Left colon (tissue), 2 donors: Measurements from ENCODE around the gene TNFAIP8. TPM values are rescaled to one million over a fixed set of nuclear protein-coding genes. Genes with fewer than 3 reads are reported as not detected.

Experiments
- ATAC-seq: fragments of 200-7000 bp; cut with Tn5 transposase; one replicate; pipeline ENCODE4 v1.9.1; 2020; ENCODE audit warnings: mild to moderate bottlenecking, moderate library complexity
- DNase-seq, 2 donors: peaks; one replicate each; pipeline ENCODE4 v3.0.0-alpha.2; 2020
- intact Hi-C, 2 donors: fragments of 100-400 bp; cut with DNase I in 1 of 2; cut with micrococcal nuclease in 1 of 2; formaldehyde crosslinking; loops; one replicate each; pipeline versions ENCODE4 v1.11.2 to v1.14.0; 2022; cut with DNase I, micrococcal nuclease
- total RNA-seq, 2 donors: library from RNA; stranded (reverse); fragmentation: NEBNext Ultra II Directional; extraction: Animal tissue kit (Norgen Biotek cat#: 25700); gene quantifications; one replicate each; pipeline ENCODE4 v1.2.1, GENCODE V29; 2021
- donor health status: DM: no; HTN: no; CAD: no.
- donor health status: DM: yes; HTN: yes; CAD: no.

Gene TNFAIP8
- total RNA-seq, 2 donors from 2014 or later, result 7.0 to 11.8 TPM

- intact Hi-C loops, result no loop called here
- ATAC-seq (no peak), DNase-seq (no peak)
These were observed 5.8 kb downstream of the TNFAIP8 start for GRCh38 chr5:119361594-119362125.

GRCh38 chr5:119362714-119363113 lies 6.9 kb downstream of the TNFAIP8 start:
- no peak for DNase-seq
- ATAC-seq, result no peak
- intact Hi-C loops, result no loop called here

- ATAC-seq, result no peak
- intact Hi-C loops, result no loop called here
- no peak for DNase-seq
These were observed 7.5 kb downstream of the TNFAIP8 start for GRCh38 chr5:119363271-119363670.

GRCh38 chr5:119363936-119364335 lies 8.1 kb downstream of the TNFAIP8 start:
- DNase-seq (no peak), ATAC-seq (no peak)
- intact Hi-C loops, result no loop called here

GRCh38 chr5:119365847-119366539 lies 10.2 kb downstream of the TNFAIP8 start:
- no peak for ATAC-seq

GRCh38 chr5:119366540-119366881 lies 10.7 kb downstream of the TNFAIP8 start:
- no peak for DNase-seq
- intact Hi-C loops, result no loop called here

More at GRCh38 chr5:119365847-119366539, 10.2 kb downstream of the TNFAIP8 start:
- no peak for DNase-seq
- intact Hi-C loops, result no loop called here

GRCh38 chr5:119367502-119368237 lies 11.9 kb downstream of the TNFAIP8 start:
- DNase-seq (no peak), ATAC-seq (no peak)
- intact Hi-C loops, result no loop called here

More at GRCh38 chr5:119366540-119366881, 10.7 kb downstream of the TNFAIP8 start:
- no peak for ATAC-seq

GRCh38 chr5:119368238-119368630 lies 12.4 kb downstream of the TNFAIP8 start:
- no peak for ATAC-seq
- intact Hi-C loops, result no loop called here
- no peak for DNase-seq

- DNase-seq (no peak), ATAC-seq (no peak)
- intact Hi-C loops, result no loop called here
These were observed 14.7 kb downstream of the TNFAIP8 start for GRCh38 chr5:119370486-119370885.

- no peak for ATAC-seq
- no peak for DNase-seq
- intact Hi-C loops, result no loop called here
These were observed 15.3 kb downstream of the TNFAIP8 start for GRCh38 chr5:119371146-119371545.

- intact Hi-C loops, result no loop called here
- DNase-seq, result no peak
- ATAC-seq, result no peak
These were observed 17.6 kb downstream of the TNFAIP8 start for GRCh38 chr5:119373449-119373858.

GRCh38 chr5:119374901-119375300 lies 19.1 kb downstream of the TNFAIP8 start:
- ATAC-seq (no peak), DNase-seq (no peak)
- intact Hi-C loops, result no loop called here

- intact Hi-C loops, result no loop called here
- ATAC-seq (no peak), DNase-seq (no peak)
These were observed 21.2 kb downstream of the TNFAIP8 start for GRCh38 chr5:119377066-119377465.

- ATAC-seq, result no peak
- intact Hi-C loops, result no loop called here
These were observed 22.4 kb downstream of the TNFAIP8 start for GRCh38 chr5:119378075-119378700.

GRCh38 chr5:119379096-119379495 lies 23.3 kb downstream of the TNFAIP8 start:
- DNase-seq (no peak), ATAC-seq (no peak)
- intact Hi-C loops, result no loop called here

More at GRCh38 chr5:119378075-119378700, 22.4 kb downstream of the TNFAIP8 start:
- DNase-seq, result no peak

GRCh38 chr5:119379942-119380547 lies 24.2 kb downstream of the TNFAIP8 start:
- intact Hi-C loops, result no loop called here
- ATAC-seq (no peak), DNase-seq (no peak)

- ATAC-seq (no peak), DNase-seq (no peak)
- intact Hi-C loops, result no loop called here
These were observed 26.4 kb downstream of the TNFAIP8 start for GRCh38 chr5:119382169-119382568.

GRCh38 chr5:119383008-119383407 lies 27.2 kb downstream of the TNFAIP8 start:
- ATAC-seq, result no peak
- intact Hi-C loops, result no loop called here
- no peak for DNase-seq

GRCh38 chr5:119385136-119385535 lies 29.3 kb downstream of the TNFAIP8 start:
- ATAC-seq (peak; percentile 87), DNase-seq (peak in 1 of 2 donors; percentile 38)
- intact Hi-C loops, result no loop called here
